GM12891 (cell line): ENCODE results near the gene MOV10.

Experiments
- POLR2A ChIP-seq: IDR thresholded peaks from 2 replicates; pipeline ENCODE4 v1.6.1; 2011; ENCODE audit warnings: low read depth, low read length, control low read depth
- POLR2AphosphoS5 ChIP-seq: IDR thresholded peaks from 2 replicates; pipeline ENCODE4 v1.6.1; 2011; ENCODE audit warnings: low read depth, low read length, control low read depth

- TF ChIP-seq POLR2A (no peak), POLR2AphosphoS5 (no peak)
These were observed 41.0 kb downstream of the MOV10 start, which contains the start of gene PPM1J for GRCh38 chr1:112715264-112716053.
